GM19438 (cell line): ENCODE data around the gene PTRH2.

Experiments
- ATAC-seq: cut with Tn5 transposase; IDR thresholded peaks from one replicate; pipeline ENCODE4 v1.9.1; 2021; ENCODE audit warnings: low read depth; ENCODE audit not compliant: unreplicated experiment

PTRH2 gene

GRCh38 chr17:59722623-59723022 lies 15.4 kb upstream of the PTRH2 start:
- no peak for ATAC-seq

- no peak for ATAC-seq
Measured at GRCh38 chr17:59719526-59719925, 12.3 kb upstream of the PTRH2 start.

GRCh38 chr17:59716427-59716826 lies 9.2 kb upstream of the PTRH2 start:
- no peak for ATAC-seq

- no peak for ATAC-seq
Measured at GRCh38 chr17:59714255-59714654, 7.0 kb upstream of the PTRH2 start.

GRCh38 chr17:59712862-59713261 lies 5.6 kb upstream of the PTRH2 start:
- no peak for ATAC-seq

- ATAC-seq, result no peak
Measured at GRCh38 chr17:59711936-59712335, 4.7 kb upstream of the PTRH2 start.

GRCh38 chr17:59707971-59708430 lies 771 bp upstream of the PTRH2 start:
- no peak for ATAC-seq

GRCh38 chr17:59702304-59702703 lies 4.9 kb downstream of the PTRH2 start:
- no peak for ATAC-seq

GRCh38 chr17:59699786-59700185 lies 7.4 kb downstream of the PTRH2 start:
- ATAC-seq, result no peak

GRCh38 chr17:59699218-59699617 lies 8.0 kb downstream of the PTRH2 start:
- ATAC-seq, result no peak

GRCh38 chr17:59698143-59698542 lies 9.1 kb downstream of the PTRH2 start:
- no peak for ATAC-seq

- no peak for ATAC-seq
Measured at GRCh38 chr17:59696682-59697277, 10.4 kb downstream of the PTRH2 start.

- no peak for ATAC-seq
Measured at GRCh38 chr17:59695945-59696681, 11.1 kb downstream of the PTRH2 start.

- no peak for ATAC-seq
Measured at GRCh38 chr17:59694344-59694743, 12.9 kb downstream of the PTRH2 start.

- no peak for ATAC-seq
Measured at GRCh38 chr17:59693582-59693981, 13.6 kb downstream of the PTRH2 start.

- ATAC-seq, result no peak
Measured at GRCh38 chr17:59688496-59688895, 18.7 kb downstream of the PTRH2 start.

- no peak for ATAC-seq
Measured at GRCh38 chr17:59688008-59688407, 19.2 kb downstream of the PTRH2 start.

GRCh38 chr17:59684967-59685366 lies 22.3 kb downstream of the PTRH2 start:
- no peak for ATAC-seq

- no peak for ATAC-seq
Measured at GRCh38 chr17:59683283-59683682, 23.9 kb downstream of the PTRH2 start.

- ATAC-seq, result no peak
Measured at GRCh38 chr17:59680314-59680713, 26.9 kb downstream of the PTRH2 start.

GRCh38 chr17:59678918-59679317 lies 28.3 kb downstream of the PTRH2 start:
- no peak for ATAC-seq

- no peak for ATAC-seq
Measured at GRCh38 chr17:59676716-59677115, 30.5 kb downstream of the PTRH2 start.
